HS-27A (cell line): Measurements from ENCODE around the gene EDIL3.
"Not testable (repeated sequence)": the region's sequence is repeated elsewhere in the genome, so short reads cannot be mapped to it uniquely, and the experiment has no call there.

Experiments used
- DNase-seq: peaks from one replicate; pipeline ENCODE4 v3.0.0-alpha.2; 2012; ENCODE audit warnings: low read depth, missing footprints

The EDIL3 gene

DNA sequence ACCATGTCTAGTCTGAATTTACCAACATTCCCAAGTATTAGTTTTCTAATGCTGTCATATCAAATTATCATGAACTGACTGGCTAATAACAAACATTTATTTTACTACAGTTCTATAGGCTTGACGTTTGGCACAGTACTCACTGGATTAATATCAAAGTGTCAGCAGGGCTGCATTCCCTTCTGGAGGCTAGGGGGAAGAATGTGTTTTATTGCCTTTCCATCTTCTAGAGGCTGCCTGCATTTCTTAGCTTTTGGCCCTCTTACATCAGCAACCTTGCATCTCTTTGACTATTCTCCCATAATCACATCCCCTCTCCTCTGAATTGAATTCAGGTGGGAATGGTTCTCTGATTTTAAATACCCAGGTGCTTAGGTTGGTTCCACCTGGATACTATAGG is 84.7 kb downstream of the EDIL3 start:
- no peak for DNase-seq

DNA sequence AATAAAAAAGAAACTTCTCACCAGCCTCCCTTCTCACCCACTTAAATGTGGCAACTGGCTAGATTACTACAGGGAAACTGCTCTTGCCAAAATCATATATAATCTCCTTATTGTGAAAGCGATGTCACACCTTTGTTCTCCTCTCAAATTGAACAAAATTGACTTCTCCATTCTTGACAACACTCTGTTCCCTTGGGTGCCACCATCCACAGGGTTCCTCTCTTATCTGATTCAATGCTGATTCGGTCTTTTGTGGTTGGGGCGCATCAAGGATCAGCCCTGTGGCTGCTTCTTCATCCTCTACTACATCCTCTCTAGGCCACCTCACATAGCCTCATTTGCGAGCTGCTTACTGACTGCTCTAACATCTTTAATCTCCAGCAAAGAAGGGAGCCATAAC is 86.1 kb downstream of the EDIL3 start:
- no peak for DNase-seq

DNA sequence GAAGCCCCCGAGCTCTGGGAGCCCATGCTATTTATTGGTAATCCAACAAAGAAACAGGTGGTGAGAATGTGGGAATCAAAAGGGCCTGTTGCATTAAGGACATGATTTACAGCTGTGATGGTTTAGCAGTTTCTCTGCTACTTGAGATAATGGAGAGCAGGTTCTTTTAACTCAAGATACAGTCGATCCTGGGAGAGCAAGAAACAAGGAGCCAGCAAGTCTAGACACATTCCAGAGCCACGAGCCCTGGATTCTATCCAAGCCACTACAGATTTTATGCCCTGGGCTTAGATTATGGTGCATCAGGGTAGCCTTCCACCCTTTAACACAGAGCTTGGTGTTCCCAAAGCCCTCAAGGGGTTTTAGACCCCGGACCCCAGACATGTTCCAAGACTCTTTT is 87.0 kb downstream of the EDIL3 start:
- DNase-seq: not testable (repeated sequence)

GRCh38 chr5:84292788-84293653 is 91.7 kb downstream of the EDIL3 start:
- no peak for DNase-seq

DNA sequence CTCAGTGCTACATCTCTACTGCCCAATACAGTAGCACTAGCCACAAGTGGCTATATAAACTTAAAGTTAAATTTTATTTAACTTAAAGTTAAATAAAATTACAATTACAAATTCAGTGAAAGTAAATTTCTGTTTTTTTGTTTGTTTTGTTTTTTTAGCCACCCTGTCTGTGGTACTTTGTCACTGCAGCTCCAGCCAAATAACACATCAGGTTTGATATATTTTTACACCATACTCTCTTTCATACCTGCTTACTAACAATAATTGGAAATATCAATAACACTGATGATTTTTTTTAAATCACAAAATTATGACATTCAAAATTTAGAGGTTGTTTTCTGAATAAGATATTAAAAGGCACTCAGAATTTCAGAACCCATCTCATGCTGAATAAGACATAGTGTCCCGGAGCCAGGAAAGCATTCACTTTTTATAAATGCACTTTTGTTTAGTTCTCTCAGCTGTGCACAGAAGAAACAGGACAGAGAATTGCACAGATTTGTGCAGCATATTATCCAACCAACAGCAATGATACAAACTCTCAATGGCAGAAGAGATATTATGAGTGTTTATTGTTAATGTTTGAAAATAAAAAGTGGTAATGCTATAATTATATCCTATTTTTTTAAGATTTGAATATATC is 92.6 kb downstream of the EDIL3 start:
- DNase-seq: no peak

DNA sequence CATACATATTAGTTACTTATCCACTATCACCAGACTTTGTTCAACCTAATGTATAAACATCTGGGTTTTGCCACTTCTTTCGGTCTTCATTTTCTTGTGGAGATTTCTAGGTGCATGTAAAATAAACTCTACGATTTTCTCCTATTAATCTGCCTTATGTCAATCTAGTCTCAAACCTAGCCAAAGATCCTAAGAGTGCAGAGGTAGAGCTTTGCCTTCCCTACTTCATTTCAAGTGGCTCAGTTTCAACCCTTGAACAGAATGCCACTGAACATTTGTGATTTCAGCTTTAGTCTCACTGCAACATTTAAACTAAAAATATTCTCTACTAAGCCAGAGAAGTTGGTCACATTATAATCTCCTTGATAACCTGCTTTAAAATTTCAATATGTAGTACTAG is 94.0 kb downstream of the EDIL3 start:
- no peak for DNase-seq

DNA sequence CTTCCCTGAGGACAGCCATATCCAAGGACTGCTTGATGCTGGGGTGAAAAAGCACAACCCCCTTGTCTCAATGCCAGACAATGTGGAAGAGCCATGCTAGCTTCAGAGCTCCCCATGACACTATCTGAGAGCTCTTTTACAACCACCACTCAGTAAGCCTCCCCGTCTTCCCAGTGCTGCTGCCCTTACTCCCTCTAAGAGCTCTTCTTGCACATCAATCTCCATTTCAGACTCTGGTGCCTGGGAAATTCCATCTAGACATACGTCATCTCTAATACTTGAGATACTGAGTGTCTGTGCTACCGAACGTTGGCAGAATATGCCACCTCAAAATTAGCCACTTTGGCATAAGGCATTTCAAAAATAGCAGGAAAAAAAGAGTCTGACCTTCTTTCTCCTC is 94.5 kb downstream of the EDIL3 start:
- DNase-seq: peak; percentile 66

GRCh38 chr5:84287951-84288350 is 96.7 kb downstream of the EDIL3 start:
- DNase-seq: peak; percentile 73

DNA sequence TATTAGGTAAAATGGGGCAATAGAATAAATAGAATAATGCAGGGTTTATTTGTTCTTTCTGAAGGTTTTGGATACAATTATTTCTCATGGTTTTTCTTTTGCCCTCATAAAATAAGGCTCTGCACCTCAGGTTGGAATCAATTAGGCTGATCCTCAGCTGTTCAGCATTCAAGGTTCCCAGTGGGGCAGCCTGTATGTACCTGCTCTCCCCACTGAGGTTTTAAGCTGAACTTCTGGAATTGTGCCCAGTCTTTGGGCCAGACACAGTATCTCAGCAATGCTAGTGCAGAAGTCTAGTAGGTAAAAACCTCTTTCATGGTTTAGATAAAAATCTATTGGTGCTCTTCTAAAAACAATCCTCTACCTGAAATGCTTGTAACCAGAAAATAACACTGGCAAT is 98.0 kb downstream of the EDIL3 start:
- DNase-seq: no peak

- DNase-seq: no peak
Measured at GRCh38 chr5:84285641-84286637, 98.7 kb downstream of the EDIL3 start.

GRCh38 chr5:84281383-84281782 is 103.3 kb downstream of the EDIL3 start:
- DNase-seq: no peak

GRCh38 chr5:84279234-84279633 is 105.4 kb downstream of the EDIL3 start:
- no peak for DNase-seq

DNA sequence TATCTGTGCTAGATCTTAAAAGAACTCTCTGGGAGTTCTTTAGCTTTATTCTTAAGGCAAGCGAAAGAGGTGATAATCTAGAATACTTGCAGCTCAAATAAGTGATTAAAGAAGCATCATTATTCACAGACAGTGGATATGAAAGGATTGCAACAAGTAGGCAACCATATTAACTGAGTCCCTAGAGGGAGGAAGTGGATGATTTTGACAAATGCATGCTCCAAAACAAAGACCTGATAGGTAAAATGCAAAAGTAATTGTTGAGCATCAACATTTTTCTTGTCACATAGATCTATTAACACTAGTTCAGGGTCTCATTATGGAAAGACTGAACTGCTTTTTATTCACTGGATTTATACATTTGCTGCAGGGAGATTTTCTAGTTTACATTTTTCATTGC is 109.1 kb downstream of the EDIL3 start:
- no peak for DNase-seq

- DNase-seq: no peak
Measured at GRCh38 chr5:84274585-84275468, 109.9 kb downstream of the EDIL3 start.

GRCh38 chr5:84273517-84273883 is 111.2 kb downstream of the EDIL3 start:
- DNase-seq: no peak

- no peak for DNase-seq
Measured at GRCh38 chr5:84272771-84273516, 111.7 kb downstream of the EDIL3 start.

DNA sequence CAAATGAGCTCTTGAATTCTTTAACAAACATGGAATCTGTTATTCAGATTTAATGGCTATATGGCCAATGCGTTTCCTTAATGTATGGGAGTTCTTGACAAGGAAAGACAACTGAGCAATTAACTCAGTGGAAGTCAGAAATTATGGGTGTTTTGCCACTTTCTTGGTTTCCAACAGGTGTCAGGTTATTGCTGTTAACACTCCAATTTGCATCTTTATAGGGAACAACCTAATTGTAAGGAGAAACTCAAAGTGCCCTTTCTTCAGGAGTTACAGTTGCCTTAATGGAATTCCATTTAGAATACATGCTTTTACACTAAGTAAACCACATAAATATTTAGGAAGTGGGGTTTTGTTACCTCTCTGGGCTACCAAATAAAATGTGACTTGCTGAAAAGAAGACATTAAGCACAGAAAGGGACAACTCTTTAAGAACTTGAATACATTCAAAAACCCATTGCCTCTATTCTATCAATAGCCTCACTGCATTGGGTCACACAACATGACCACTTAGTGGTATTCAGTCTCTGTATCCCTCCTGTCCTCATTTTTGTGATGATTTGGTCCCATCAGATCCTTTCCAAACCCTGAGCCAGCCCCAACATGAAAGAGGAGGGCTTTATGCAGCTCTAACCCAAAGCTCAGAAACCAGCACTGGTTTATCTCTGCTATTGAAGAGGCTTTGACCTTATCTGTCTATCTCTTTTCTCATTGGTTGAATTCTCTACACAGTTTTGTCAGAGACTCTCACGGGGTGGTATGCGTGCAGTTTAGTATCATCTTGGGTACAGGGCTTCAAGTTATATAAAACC is 118.7 kb downstream of the EDIL3 start:
- no peak for DNase-seq

- DNase-seq: no peak
Measured at GRCh38 chr5:84265130-84265529, 119.5 kb downstream of the EDIL3 start.

DNA sequence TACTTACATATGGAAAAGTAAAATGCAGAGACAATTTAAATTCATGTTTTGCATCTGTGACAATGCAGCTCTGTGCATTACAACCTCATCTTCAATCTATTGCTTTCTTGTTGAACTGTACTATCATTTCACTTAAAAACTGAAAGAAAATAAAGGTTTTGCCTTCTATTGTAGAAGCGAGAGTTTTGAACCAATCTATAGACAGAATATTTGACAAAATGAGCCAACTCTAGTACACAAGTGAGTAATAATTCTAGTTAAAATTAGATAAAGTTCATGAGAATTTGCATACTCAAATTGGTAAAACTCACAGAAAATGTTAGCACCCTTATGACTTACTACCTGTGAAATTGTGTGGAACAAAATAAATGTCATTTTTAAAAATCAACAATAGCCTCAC is 123.7 kb downstream of the EDIL3 start:
- no peak for DNase-seq

DNA sequence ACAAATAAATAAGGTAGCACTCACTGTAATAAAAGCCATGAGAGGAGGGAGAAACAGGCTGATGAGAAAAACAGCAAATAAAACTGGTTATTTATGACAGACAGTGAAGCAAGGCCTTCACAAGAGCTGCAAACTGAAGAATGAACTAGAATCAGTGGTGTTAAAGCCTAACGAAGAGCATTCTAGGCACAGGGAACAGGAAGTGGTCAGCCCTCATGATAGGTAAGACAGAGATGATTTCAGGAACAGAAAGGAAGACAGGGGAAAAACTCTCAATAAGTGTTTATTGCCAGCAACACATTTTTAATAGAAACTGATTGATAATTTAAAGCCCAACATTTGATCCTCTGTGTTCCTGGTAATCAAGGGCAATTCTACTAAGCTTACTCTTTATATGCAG is 124.5 kb downstream of the EDIL3 start:
- DNase-seq: no peak
